GM21717 (cell line): ENCODE results near the gene ACE.

Experiments
- ATAC-seq: cut with Tn5 transposase; IDR thresholded peaks from one replicate; pipeline ENCODE4 v1.9.1; 2021; ENCODE audit warnings: mild to moderate bottlenecking, moderate library complexity; ENCODE audit not compliant: unreplicated experiment

The ACE gene

GRCh38 chr17:63534078-63534570 lies 57.3 kb downstream of the ACE start:
- ATAC-seq: no peak

- ATAC-seq: no peak
Measured at GRCh38 chr17:63534816-63535455, 58.1 kb downstream of the ACE start.

GRCh38 chr17:63535640-63536039 lies 58.8 kb downstream of the ACE start:
- no peak for ATAC-seq

- no peak for ATAC-seq
Measured at GRCh38 chr17:63537001-63537400, 60.1 kb downstream of the ACE start.

- no peak for ATAC-seq
Measured at GRCh38 chr17:63537991-63538692, 61.3 kb downstream of the ACE start.

- ATAC-seq: no peak
Measured at GRCh38 chr17:63538693-63539595, 62.1 kb downstream of the ACE start.

- no peak for ATAC-seq
Measured at GRCh38 chr17:63540590-63540989, 63.7 kb downstream of the ACE start.

- ATAC-seq: no peak
Measured at GRCh38 chr17:63542218-63542545, 65.3 kb downstream of the ACE start.

GRCh38 chr17:63542942-63543821 lies 66.3 kb downstream of the ACE start:
- no peak for ATAC-seq

- ATAC-seq: no peak
Measured at GRCh38 chr17:63543822-63544420, 67.1 kb downstream of the ACE start.

GRCh38 chr17:63544467-63545301 lies 67.8 kb downstream of the ACE start:
- no peak for ATAC-seq

GRCh38 chr17:63546308-63547082 lies 69.6 kb downstream of the ACE start:
- no peak for ATAC-seq

- ATAC-seq: no peak
Measured at GRCh38 chr17:63547083-63547523, 70.2 kb downstream of the ACE start.
